Stimulated activated CD4-positive, alpha-beta T cell treated with anti-CD3 and anti-CD28 coated beads, Interleukin-2, amount 100 ng/mL, for 24 hours (primary cell): Measurements from ENCODE around the gene MXI1.
"Not testable (repeated sequence)": the region's sequence is repeated elsewhere in the genome, so short reads cannot be mapped to it uniquely, and the experiment has no call there.

ENCODE experiments used
- DNase-seq, 2 donors: peaks; one replicate each; pipeline ENCODE4 v3.0.0-alpha.2; 2020

The MXI1 gene

GRCh38 chr10:110324201-110324804 is 116.9 kb downstream of the MXI1 start:
- no peak for DNase-seq

GRCh38 chr10:110324805-110325280 is 117.4 kb downstream of the MXI1 start:
- no peak for DNase-seq

GRCh38 chr10:110326351-110327032 is 119.1 kb downstream of the MXI1 start:
- no peak for DNase-seq

GRCh38 chr10:110327262-110327914 is 120.0 kb downstream of the MXI1 start:
- DNase-seq = no peak

- no peak for DNase-seq
Observed at GRCh38 chr10:110330675-110331074, 123.3 kb downstream of the MXI1 start.

- not testable (repeated sequence) for DNase-seq
Observed at GRCh38 chr10:110331226-110331795, 123.9 kb downstream of the MXI1 start.

- no peak for DNase-seq
Observed at GRCh38 chr10:110334061-110334656, 126.8 kb downstream of the MXI1 start.

GRCh38 chr10:110335314-110336064 is 128.1 kb downstream of the MXI1 start:
- no peak for DNase-seq

- no peak for DNase-seq
Observed at GRCh38 chr10:110336111-110336721, 128.8 kb downstream of the MXI1 start.
